Prostate gland (tissue), 2 donors: Measurements from ENCODE around the gene B4GALT5. TPM values are rescaled to one million over a fixed set of nuclear protein-coding genes. Genes with fewer than 3 reads are reported as not detected.
A peak's percentile ranks its signal among the peaks of the same experiment; 100 is the strongest.

Experiments
- DNase-seq: peaks from one replicate; pipeline ENCODE4 v3.0.0-alpha.2; 2019; ENCODE audit warnings: low spot score
- H3K27ac ChIP-seq, 2 donors: fragments of 200-600 bp; sonication (generic); 2 replicates each; pipeline ENCODE4 v1.5.1; 2017 to 2019
- H3K27me3 ChIP-seq: fragments of 200-600 bp; sonication (generic); replicated peaks from 2 replicates; pipeline ENCODE4 v1.5.1; 2019; ENCODE audit not compliant: insufficient read depth
- H3K36me3 ChIP-seq, 2 donors: fragments of 200-600 bp; sonication (generic); 1 replicate in 1 of 2; 2 replicates in 1 of 2; pipeline versions ENCODE4 v1.5.1 to v1.8.1; 2017 to 2019
- H3K4me1 ChIP-seq: fragments of 200-600 bp; sonication (generic); replicated peaks from 2 replicates; pipeline ENCODE4 v1.5.1; 2019
- H3K4me3 ChIP-seq, 2 donors: fragments of 200-600 bp; sonication (generic); 2 replicates each; pipeline ENCODE4 v1.5.1; 2017 to 2019
- H3K9me3 ChIP-seq: fragments of 200-600 bp; sonication (generic); 2 replicates; pipeline ENCODE4 v1.5.1; 2017
- CTCF ChIP-seq, 4 experiments: fragments of 200-600 bp in 2 of 4; fragments of 450-650 bp in 2 of 4; sonication (generic) in 2 of 4; IDR thresholded peaks; 1 replicate in 3 of 4; 2 replicates in 1 of 4; pipeline ENCODE4 v1.5.1; 2016 to 2019; ENCODE audit warnings: antibody characterized with exemption in 4 of 4, mild to moderate bottlenecking in 2 of 4, moderate library complexity in 2 of 4
- POLR2A ChIP-seq: fragments of 450-650 bp; IDR thresholded peaks from one replicate; pipeline ENCODE4 v1.6.1; 2016; ENCODE audit warnings: antibody characterized with exemption, mild to moderate bottlenecking
- POLR2AphosphoS5 ChIP-seq: sonication (generic); formaldehyde crosslinking; IDR thresholded peaks from one replicate; pipeline ENCODE4 v1.6.1; 2017; ENCODE audit warnings: antibody characterized with exemption
- WGBS: methylation state at CpG from one replicate; pipeline ENCODE4 v1.1.5; 2018; 5-methylcytosine and 5-hydroxymethylcytosine counted together
- intact Hi-C: fragments of 100-400 bp; cut with DNase I; formaldehyde crosslinking; loops from one replicate; pipeline ENCODE4 v1.14.2; 2022
- total RNA-seq, 2 donors: library from RNA; depleted of rRNA; stranded (reverse); fragments of >200 nt; gene quantifications; one replicate each; pipeline ENCODE4 v1.1.0, GENCODE V29; 2016

B4GALT5 gene
- total RNA-seq, 2 donors from 2014 or later = 17.8 to 53.7 TPM

DNA sequence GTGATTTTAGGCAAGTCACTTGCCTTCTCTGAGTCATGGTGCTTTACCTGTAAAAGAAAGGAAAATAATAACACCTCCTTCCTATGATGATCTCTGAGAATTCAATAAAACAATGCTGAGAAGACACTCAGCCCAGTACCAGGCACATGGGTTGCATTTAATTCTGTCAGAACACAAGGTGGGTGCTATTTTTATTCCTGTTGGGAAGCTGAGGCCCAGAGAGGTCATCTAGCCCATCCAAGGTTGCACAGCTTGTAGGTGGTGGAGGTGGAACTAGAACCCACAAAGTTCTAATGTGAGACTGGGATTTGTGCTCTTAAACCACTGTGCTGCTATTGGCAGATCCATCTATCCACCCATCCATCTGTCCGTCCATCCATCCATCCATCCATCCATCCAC is 106.1 kb downstream of the B4GALT5 start:
- Histone ChIP-seq H3K27me3 (no peaks in the 10 kb centered on the region), H3K36me3 (no peaks in the 10 kb centered on the region), H3K27ac (no peak overlapping the region), H3K4me3 (no peak overlapping the region), H3K9me3 (no peaks in the 10 kb centered on the region), H3K4me1 (no peaks in the 10 kb centered on the region)
- no peak for TF ChIP-seq CTCF (IDR thresholded peaks at IDR 0.05)
- TF ChIP-seq POLR2A = no peak
- TF ChIP-seq POLR2AphosphoS5 = no peak
- DNase-seq = no peak
- intact Hi-C loops = loop anchor here (2.0 kb wide), 1 partner anchor 65 kb away; no protein-coding TSS in a partner anchor
- WGBS = 100% methylated on average over 1 of the region's 1 CpG

DNA sequence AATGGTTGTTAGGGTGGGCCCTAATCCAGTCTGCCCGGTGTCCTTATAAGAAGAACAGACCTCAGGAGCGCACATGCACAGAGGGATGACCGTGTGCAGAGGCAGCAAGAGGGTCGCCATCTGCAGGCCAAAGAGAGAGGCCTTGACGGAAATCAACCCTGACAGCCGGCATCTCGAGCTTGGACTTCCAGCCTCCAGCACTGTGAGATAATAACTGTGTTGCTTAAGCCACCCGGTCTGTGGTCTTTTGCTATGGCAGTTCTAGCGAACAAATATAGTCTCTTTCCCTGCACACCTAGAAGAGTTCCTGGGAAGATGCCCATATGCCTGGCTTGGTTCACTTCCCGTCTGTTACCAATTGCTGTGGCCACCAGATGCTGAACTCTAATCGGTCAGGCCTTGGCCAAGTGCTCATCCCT is 110.5 kb downstream of the B4GALT5 start:
- Histone ChIP-seq H3K4me3 (no peak overlapping the region), H3K27me3 (no peaks in the 10 kb centered on the region), H3K4me1 (no peaks in the 10 kb centered on the region), H3K36me3 (no peaks in the 10 kb centered on the region), H3K9me3 (no peaks in the 10 kb centered on the region), H3K27ac (no peak overlapping the region)
- no peak for DNase-seq
- TF ChIP-seq CTCF (IDR thresholded peaks at IDR 0.05) (peak in 1 of 4 experiments; percentile 17), POLR2AphosphoS5 (no peak), POLR2A (no peak)
- 79% methylated on average over 11 of the region's 11 CpGs for WGBS
- intact Hi-C loops = no loop called here

DNA sequence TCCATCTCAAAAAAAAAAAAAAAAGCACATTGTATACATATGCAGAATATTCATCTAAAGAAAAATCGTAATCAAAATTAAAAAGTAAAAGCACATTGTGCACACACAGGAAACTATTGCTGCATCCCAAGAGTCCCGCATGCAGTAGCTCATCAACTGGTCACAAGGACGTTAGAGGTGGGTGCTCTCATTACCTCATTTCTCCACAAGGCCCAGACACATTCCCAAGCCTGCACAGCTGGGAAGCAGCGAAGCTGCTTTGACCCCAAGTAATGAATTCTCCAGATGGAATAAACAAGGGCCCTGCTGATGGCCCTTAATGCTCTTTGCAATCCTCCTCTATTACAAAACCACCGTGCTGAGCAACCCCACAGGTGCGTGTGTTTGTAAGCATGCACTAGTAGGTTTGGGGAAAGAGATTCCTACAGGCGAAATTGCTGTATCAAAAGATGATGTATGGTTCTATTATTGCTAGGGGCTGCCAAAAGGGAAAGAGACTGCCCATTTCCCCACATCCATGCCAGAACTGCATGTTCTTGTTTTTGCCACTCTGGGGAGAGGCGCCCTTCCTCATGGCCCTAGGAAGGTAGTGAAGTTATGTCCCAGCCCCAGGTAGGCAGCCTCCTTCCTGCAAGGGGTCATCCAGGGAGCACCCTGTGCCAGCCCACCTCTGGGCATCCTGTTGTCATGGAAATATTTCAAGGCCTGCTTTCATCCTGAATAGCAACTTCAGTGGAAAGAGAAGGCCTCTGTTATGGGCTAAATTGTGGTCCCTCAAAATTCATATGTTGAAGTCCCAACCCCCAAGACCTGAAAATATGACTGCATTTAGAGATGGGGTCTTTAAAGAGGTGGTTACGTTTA is 111.1 kb downstream of the B4GALT5 start:
- no peak for TF ChIP-seq POLR2AphosphoS5
- no peak for TF ChIP-seq CTCF (IDR thresholded peaks at IDR 0.05)
- no peak for TF ChIP-seq POLR2A
- Histone ChIP-seq H3K4me3 (no peak overlapping the region), H3K36me3 (no peaks in the 10 kb centered on the region), H3K27ac (no peak overlapping the region), H3K4me1 (no peaks in the 10 kb centered on the region), H3K9me3 (no peaks in the 10 kb centered on the region), H3K27me3 (no peaks in the 10 kb centered on the region)
- intact Hi-C loops = no loop called here
- no peak for DNase-seq
- WGBS = 86% methylated on average over 9 of the region's 9 CpGs

DNA sequence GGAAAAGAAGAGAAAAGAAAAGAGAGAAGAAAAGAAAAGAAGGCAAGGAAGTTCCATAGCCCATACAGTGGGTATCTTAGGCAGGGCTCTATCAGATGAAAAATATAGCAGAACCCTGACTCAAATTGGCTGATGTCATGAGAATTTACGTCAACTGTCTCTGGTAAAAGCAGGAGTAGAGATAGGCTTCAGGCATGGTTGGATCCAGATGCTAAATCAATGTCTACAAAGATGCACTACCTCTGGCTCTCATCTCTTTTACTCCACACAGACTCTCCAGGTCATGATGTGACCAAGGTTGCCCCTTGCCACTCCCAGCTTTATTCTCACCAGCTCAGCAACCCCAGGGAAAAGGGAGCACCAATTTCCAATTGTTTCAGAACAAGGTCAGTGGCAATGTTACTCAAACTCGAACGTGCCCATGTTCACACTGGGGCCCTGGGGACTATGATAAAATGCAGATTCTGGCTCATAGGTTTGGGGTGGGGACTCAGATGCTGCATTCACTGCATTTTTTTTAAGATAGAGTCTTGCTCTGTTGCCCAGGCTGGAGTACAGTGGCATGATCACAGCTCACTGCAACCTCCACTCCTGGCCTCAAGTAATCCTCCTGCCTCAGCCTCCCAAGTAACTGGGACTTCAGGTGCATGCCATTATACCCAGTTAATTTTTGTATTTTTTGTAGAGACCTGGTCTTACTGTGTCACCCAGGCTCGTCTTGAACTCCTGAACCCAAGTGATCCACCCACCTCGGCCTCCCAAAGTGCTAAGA is 112.3 kb downstream of the B4GALT5 start:
- H3K27ac ChIP-seq = no peak overlapping the region
- WGBS = 90% methylated on average over 5 of the region's 5 CpGs
- intact Hi-C loops = no loop called here
- no peaks in the 10 kb centered on the region for H3K27me3 ChIP-seq
- no peaks in the 10 kb centered on the region for H3K36me3 ChIP-seq
- H3K9me3 ChIP-seq = no peaks in the 10 kb centered on the region
- no peaks in the 10 kb centered on the region for H3K4me1 ChIP-seq
- H3K4me3 ChIP-seq = no peak overlapping the region
- no peak for DNase-seq
- TF ChIP-seq POLR2AphosphoS5 (no peak), POLR2A (no peak), CTCF (IDR thresholded peaks at IDR 0.05) (no peak)
